Glutamatergic neuron (in vitro differentiated cells): ENCODE data around the gene HTRA3. TPM values are rescaled to one million over a fixed set of nuclear protein-coding genes. Genes with fewer than 3 reads are reported as not detected.
"Not testable (repeated sequence)": the region's sequence is repeated elsewhere in the genome, so short reads cannot be mapped to it uniquely, and the experiment has no call there.

Experiments used
- DNase-seq: peaks from one replicate; pipeline ENCODE4 v3.0.0; 2022
- H3K27ac Mint-ChIP-seq: one replicate; pipeline ENCODE4 v1.8.0; 2020; ENCODE audit warnings: mild to moderate bottlenecking, mixed read lengths, inconsistent platforms; ENCODE audit not compliant: unreplicated experiment
- H3K27me3 Mint-ChIP-seq: one replicate; pipeline ENCODE4 v1.8.0; 2020; ENCODE audit warnings: mild to moderate bottlenecking, moderate library complexity, mixed read lengths, inconsistent platforms; ENCODE audit not compliant: unreplicated experiment
- H3K36me3 Mint-ChIP-seq: one replicate; pipeline ENCODE4 v1.8.0; 2020; ENCODE audit warnings: mild to moderate bottlenecking, mixed read lengths, inconsistent platforms; ENCODE audit not compliant: unreplicated experiment
- H3K4me1 Mint-ChIP-seq: one replicate; pipeline ENCODE4 v1.8.0; 2020; ENCODE audit warnings: mild to moderate bottlenecking, low read depth, mixed read lengths, inconsistent platforms; ENCODE audit not compliant: unreplicated experiment
- H3K4me3 Mint-ChIP-seq: one replicate; pipeline ENCODE4 v1.8.0; 2020; ENCODE audit warnings: mild to moderate bottlenecking, mixed read lengths, inconsistent platforms; ENCODE audit not compliant: unreplicated experiment
- H3K9me3 Mint-ChIP-seq: one replicate; pipeline ENCODE4 v1.8.0; 2020; ENCODE audit warnings: mild to moderate bottlenecking, moderate library complexity, mixed read lengths, inconsistent platforms; ENCODE audit not compliant: unreplicated experiment
- CTCF ChIP-seq: fragments of 200-600 bp; sonication (generic); IDR thresholded peaks from one replicate; pipeline ENCODE4 v1.5.0; 2021; ENCODE audit not compliant: partially characterized antibody, unreplicated experiment
- total RNA-seq: library from RNA; stranded (reverse); fragmentation: NEBNext Ultra II Directional; extraction: Animal tissue kit (Norgen Biotek cat#: 25700); gene quantifications from one replicate; pipeline ENCODE4 v1.2.1, GENCODE V29; 2021; ENCODE audit not compliant: unreplicated experiment

Gene HTRA3
- total RNA-seq, 1 donor from 2014 or later = 0.64 TPM

GRCh38 chr4:8335848-8336247 is 66.3 kb downstream of the HTRA3 start:
- no peak overlapping the region for H3K27ac Mint-ChIP-seq
- no peaks in the 10 kb centered on the region for H3K4me1 Mint-ChIP-seq
- no peaks in the 10 kb centered on the region for H3K27me3 Mint-ChIP-seq
- no peak for DNase-seq
- no peak overlapping the region for H3K4me3 Mint-ChIP-seq
- peaks cover 20% of the 10 kb centered on the region for H3K36me3 Mint-ChIP-seq
- TF ChIP-seq CTCF = no peak
- peaks cover 8% of the 10 kb centered on the region for H3K9me3 Mint-ChIP-seq

GRCh38 chr4:8336412-8337075 is 67.0 kb downstream of the HTRA3 start:
- H3K36me3 Mint-ChIP-seq = peaks cover 19% of the 10 kb centered on the region

GRCh38 chr4:8338351-8338961 is 68.9 kb downstream of the HTRA3 start:
- no peaks in the 10 kb centered on the region for H3K27me3 Mint-ChIP-seq
- DNase-seq = no peak
- no peak overlapping the region for H3K4me3 Mint-ChIP-seq
- H3K9me3 Mint-ChIP-seq = peaks cover 5% of the 10 kb centered on the region
- H3K4me1 Mint-ChIP-seq = no peaks in the 10 kb centered on the region
- TF ChIP-seq CTCF = no peak
- H3K36me3 Mint-ChIP-seq = peaks cover 11% of the 10 kb centered on the region
- no peak overlapping the region for H3K27ac Mint-ChIP-seq

More at GRCh38 chr4:8336412-8337075, 67.0 kb downstream of the HTRA3 start:
- DNase-seq = no peak
- Mint-ChIP-seq H3K27ac (no peak overlapping the region), H3K9me3 (peaks cover 8% of the 10 kb centered on the region), H3K4me3 (no peak overlapping the region), H3K27me3 (no peaks in the 10 kb centered on the region), H3K4me1 (no peaks in the 10 kb centered on the region)
- TF ChIP-seq CTCF = no peak

GRCh38 chr4:8340781-8341241 is 71.3 kb downstream of the HTRA3 start:
- DNase-seq = no peak
- no peaks in the 10 kb centered on the region for H3K27me3 Mint-ChIP-seq
- no peak overlapping the region for H3K4me3 Mint-ChIP-seq
- H3K9me3 Mint-ChIP-seq = peaks cover 5% of the 10 kb centered on the region
- H3K4me1 Mint-ChIP-seq = no peaks in the 10 kb centered on the region
- TF ChIP-seq CTCF = no peak
- H3K27ac Mint-ChIP-seq = no peak overlapping the region
- H3K36me3 Mint-ChIP-seq = peaks cover 15% of the 10 kb centered on the region

GRCh38 chr4:8341281-8341680 is 71.7 kb downstream of the HTRA3 start:
- not testable (repeated sequence) for DNase-seq, H3K27ac Mint-ChIP-seq, H3K4me1 Mint-ChIP-seq, H3K9me3 Mint-ChIP-seq, H3K4me3 Mint-ChIP-seq, H3K27me3 Mint-ChIP-seq
- peaks cover 12% of the 10 kb centered on the region for H3K36me3 Mint-ChIP-seq
